Ishikawa (cell line): ENCODE data around the gene OPN1MW3.
"Not testable (repeated sequence)": the region's sequence is repeated elsewhere in the genome, so short reads cannot be mapped to it uniquely, and the experiment has no call there.

Experiments used
- CEBPB ChIP-seq: IDR thresholded peaks from 2 replicates; pipeline ENCODE4 v1.6.1; 2012
- CREB1 ChIP-seq: IDR thresholded peaks from 2 replicates; pipeline ENCODE4 v1.6.1; 2012; ENCODE audit warnings: low read depth
- EGR1 ChIP-seq: IDR thresholded peaks from 2 replicates; pipeline ENCODE4 v1.6.1; 2012
- EP300 ChIP-seq: IDR thresholded peaks from 2 replicates; pipeline ENCODE4 v1.6.1; 2012; ENCODE audit warnings: borderline replicate concordance
- FOXM1 ChIP-seq: IDR thresholded peaks from 2 replicates; pipeline ENCODE4 v1.6.1; 2012; ENCODE audit warnings: low read depth, borderline replicate concordance
- NFIC ChIP-seq: IDR thresholded peaks from 2 replicates; pipeline ENCODE4 v1.6.1; 2012
- RAD21 ChIP-seq: IDR thresholded peaks from 2 replicates; pipeline ENCODE4 v1.6.1; 2012; ENCODE audit warnings: low read depth
- TAF1 ChIP-seq: IDR thresholded peaks from 2 replicates; pipeline ENCODE4 v1.6.1; 2012; ENCODE audit warnings: low read depth, mild to moderate bottlenecking
- TCF12 ChIP-seq: IDR thresholded peaks from 2 replicates; pipeline ENCODE4 v1.6.1; 2012; ENCODE audit warnings: low read depth
- TEAD4 ChIP-seq: IDR thresholded peaks from 2 replicates; pipeline ENCODE4 v1.6.1; 2012
- YY1 ChIP-seq: IDR thresholded peaks from 2 replicates; pipeline ENCODE4 v1.6.1; 2012; ENCODE audit warnings: low read depth
- ZBTB7A ChIP-seq: IDR thresholded peaks from 2 replicates; pipeline ENCODE4 v1.6.1; 2012; ENCODE audit warnings: low read depth
- TF ChIP-seq, protein P1 (sequence below): IDR thresholded peaks from 2 replicates; pipeline ENCODE4 v1.6.1; 2012
- TF ChIP-seq, protein P2 (sequence below): IDR thresholded peaks from 2 replicates; pipeline ENCODE4 v1.6.1; 2012; ENCODE audit warnings: low read depth, mild to moderate bottlenecking
- TF ChIP-seq, protein P3 (sequence below): IDR thresholded peaks from 2 replicates; pipeline ENCODE4 v1.6.1; 2012

Gene OPN1MW3

DNA sequence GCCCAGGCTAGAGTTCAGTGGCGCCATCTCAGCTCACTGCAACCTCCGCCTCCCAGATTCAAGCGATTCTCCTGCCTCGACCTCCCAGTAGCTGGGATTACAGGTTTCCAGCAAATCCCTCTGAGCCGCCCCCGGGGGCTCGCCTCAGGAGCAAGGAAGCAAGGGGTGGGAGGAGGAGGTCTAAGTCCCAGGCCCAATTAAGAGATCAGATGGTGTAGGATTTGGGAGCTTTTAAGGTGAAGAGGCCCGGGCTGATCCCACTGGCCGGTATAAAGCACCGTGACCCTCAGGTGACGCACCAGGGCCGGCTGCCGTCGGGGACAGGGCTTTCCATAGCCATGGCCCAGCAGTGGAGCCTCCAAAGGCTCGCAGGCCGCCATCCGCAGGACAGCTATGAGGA is at the start of gene OPN1MW3:
OPN1MW3 (plus strand) TSS at position 301 of the 400 bp plus-strand sequence; CDS start at position 339, 38 bp downstream.
- not testable (repeated sequence) for TF ChIP-seq YY1, CEBPB, CREB1

DNA sequence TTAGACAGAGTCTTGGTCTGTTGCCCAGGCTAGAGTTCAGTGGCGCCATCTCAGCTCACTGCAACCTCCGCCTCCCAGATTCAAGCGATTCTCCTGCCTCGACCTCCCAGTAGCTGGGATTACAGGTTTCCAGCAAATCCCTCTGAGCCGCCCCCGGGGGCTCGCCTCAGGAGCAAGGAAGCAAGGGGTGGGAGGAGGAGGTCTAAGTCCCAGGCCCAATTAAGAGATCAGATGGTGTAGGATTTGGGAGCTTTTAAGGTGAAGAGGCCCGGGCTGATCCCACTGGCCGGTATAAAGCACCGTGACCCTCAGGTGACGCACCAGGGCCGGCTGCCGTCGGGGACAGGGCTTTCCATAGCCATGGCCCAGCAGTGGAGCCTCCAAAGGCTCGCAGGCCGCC is 37.9 kb upstream of the OPN1MW3 start, which contains the start of gene OPN1MW2:
OPN1MW2 (plus strand) TSS at position 301 of the 400 bp plus-strand sequence; CDS start at position 361, 60 bp downstream.
- TF ChIP-seq, protein P1, sequence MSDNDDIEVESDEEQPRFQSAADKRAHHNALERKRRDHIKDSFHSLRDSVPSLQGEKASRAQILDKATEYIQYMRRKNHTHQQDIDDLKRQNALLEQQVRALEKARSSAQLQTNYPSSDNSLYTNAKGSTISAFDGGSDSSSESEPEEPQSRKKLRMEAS: not testable (repeated sequence)
- not testable (repeated sequence) for TF ChIP-seq YY1
- TF ChIP-seq, protein P2, sequence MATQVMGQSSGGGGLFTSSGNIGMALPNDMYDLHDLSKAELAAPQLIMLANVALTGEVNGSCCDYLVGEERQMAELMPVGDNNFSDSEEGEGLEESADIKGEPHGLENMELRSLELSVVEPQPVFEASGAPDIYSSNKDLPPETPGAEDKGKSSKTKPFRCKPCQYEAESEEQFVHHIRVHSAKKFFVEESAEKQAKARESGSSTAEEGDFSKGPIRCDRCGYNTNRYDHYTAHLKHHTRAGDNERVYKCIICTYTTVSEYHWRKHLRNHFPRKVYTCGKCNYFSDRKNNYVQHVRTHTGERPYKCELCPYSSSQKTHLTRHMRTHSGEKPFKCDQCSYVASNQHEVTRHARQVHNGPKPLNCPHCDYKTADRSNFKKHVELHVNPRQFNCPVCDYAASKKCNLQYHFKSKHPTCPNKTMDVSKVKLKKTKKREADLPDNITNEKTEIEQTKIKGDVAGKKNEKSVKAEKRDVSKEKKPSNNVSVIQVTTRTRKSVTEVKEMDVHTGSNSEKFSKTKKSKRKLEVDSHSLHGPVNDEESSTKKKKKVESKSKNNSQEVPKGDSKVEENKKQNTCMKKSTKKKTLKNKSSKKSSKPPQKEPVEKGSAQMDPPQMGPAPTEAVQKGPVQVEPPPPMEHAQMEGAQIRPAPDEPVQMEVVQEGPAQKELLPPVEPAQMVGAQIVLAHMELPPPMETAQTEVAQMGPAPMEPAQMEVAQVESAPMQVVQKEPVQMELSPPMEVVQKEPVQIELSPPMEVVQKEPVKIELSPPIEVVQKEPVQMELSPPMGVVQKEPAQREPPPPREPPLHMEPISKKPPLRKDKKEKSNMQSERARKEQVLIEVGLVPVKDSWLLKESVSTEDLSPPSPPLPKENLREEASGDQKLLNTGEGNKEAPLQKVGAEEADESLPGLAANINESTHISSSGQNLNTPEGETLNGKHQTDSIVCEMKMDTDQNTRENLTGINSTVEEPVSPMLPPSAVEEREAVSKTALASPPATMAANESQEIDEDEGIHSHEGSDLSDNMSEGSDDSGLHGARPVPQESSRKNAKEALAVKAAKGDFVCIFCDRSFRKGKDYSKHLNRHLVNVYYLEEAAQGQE: not testable (repeated sequence)

DNA sequence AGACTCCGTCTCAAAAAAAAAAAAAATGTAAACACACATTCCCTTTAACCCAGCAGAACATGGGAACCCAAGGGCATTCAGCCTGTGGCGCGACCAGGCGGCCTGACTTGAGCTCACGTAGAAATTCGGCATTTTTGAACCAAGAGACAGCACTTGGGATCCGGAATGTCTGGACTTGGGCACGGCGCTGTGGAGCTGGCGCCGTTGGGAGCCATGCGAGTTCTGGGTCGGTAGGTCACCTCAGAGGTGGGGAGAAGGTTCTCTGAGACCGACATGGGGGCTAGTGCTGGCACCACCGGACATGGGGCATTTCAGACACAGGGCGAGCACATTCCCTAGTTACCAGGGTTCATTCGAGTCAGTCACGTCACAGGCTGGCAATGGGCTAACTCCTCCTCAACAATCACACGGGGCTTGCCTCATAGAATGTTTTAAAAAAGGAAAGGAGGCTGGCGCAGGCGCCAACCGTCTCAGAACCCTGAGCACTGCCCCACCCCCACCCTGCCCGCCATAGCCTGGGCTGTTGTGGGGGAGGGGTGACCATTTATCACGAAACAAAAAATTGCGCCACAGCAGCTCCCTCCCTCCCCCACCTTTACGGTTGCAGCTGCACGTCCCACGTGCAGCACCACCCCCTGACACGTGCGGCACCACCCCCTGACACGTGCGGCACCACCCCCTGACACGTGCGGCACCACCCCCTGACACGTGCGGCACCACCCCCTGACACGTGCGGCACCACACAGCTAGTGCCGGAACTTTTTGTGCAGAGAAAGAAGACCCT is 37.6 kb downstream of the OPN1MW3 start, which contains the start of gene TEX28:
TEX28 (minus strand) TSS at position 334 of the 784 bp plus-strand sequence. CDS start 3,007 bp downstream, outside the sequence.
- TF ChIP-seq CEBPB: no peak
- TF ChIP-seq, protein P1: peak; percentile 32; the same call in 1 of the 2 replicates

DNA sequence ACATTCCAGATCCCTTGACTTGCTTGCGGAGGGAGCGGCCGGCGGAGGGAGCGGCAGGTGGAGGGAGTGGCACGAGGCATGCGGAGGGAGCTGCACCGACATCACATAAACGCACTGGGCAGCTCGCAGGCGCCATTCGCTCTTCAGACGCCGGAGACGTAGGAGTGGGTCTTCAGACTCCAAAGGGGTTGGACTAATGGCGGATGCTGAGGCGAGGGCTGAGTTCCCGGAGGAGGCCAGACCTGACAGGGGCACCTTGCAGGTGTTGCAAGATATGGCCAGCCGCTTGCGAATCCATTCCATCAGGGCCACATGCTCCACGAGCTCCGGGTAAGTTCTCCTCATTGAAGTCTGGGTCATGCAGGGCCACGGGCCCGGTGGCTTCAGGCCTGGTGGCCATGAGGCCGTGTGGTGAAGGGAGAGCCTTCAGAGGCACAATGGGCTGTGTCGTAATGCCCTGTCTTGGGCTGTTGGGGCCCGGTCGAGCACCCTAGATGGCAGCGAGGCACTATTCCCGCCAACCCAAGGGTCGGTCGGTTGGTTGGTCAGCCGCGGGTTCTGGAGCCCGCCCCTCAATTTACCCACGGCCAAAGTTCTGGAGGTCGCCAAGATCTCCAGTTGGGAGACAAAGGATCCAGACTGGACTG is 38.4 kb downstream of the OPN1MW3 start, which contains the start of gene TKTL1:
TKTL1 (plus strand) TSS at position 132 of the 647 bp plus-strand sequence; CDS start at position 197, 65 bp downstream.
- TF ChIP-seq ZBTB7A (no peak), EP300 (no peak), YY1 (no peak), TAF1 (no peak), EGR1 (no peak), CREB1 (no peak), TCF12 (no peak), NFIC (no peak), RAD21 (no peak), FOXM1 (no peak), CEBPB (no peak), TEAD4 (no peak)
- TF ChIP-seq, protein P2: no peak
- TF ChIP-seq, protein P1: no peak
- TF ChIP-seq, protein P3, sequence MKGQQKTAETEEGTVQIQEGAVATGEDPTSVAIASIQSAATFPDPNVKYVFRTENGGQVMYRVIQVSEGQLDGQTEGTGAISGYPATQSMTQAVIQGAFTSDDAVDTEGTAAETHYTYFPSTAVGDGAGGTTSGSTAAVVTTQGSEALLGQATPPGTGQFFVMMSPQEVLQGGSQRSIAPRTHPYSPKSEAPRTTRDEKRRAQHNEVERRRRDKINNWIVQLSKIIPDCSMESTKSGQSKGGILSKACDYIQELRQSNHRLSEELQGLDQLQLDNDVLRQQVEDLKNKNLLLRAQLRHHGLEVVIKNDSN: no peak

DNA sequence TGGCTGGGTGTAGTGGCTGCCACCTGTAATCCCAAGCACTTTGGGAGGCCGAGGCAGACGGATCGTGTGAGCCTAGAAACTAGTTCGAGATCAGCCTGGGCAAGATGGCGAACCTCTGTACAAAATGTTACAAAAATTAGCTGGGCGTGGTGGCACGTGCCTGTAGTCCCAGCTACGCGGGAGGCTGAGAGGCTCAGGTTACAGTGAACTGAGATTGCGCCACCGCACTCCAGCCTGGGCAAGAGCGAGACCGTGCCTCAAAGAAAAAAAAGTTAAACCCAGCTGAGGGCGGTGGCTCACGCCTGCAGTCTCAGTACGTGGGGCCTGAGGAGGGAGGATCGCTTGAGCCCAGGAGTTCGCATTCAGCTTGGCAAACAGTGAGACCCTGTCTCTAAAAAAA is 39.3 kb downstream of the OPN1MW3 start:
- TF ChIP-seq CEBPB (peak; percentile 45), NFIC (no peak), RAD21 (no peak), ZBTB7A (no peak)

DNA sequence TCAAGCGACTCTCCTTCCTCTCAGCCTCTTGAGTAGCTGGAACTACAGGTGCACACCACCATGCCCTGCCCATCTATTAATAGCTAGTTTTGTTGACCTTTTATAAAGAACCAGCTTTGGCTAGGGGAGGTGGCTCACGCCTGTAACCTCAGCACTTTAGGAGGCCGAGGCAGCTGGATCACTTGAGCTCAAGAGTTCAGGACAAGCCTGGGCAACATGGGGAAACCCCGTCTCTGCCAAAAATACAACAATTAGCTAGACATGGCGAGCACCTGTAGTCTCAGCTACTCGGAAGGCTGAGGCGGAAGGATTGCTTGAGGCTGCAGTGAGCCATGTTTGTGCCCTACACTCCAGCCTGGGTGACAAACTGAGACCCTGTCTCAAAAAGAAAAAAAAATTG is 40.9 kb downstream of the OPN1MW3 start:
- TF ChIP-seq TCF12 (no peak), CREB1 (no peak), RAD21 (no peak), CEBPB (no peak), YY1 (no peak), FOXM1 (no peak), TEAD4 (no peak), TAF1 (no peak), ZBTB7A (no peak), EP300 (no peak), NFIC (no peak)
- TF ChIP-seq, protein P3: no peak
- TF ChIP-seq, protein P2: no peak
